SK-N-SH (cell line): ENCODE measurements around the gene PDLIM4.

Source experiments
- FOXJ3 ChIP-seq: sonication (generic); formaldehyde crosslinking; IDR thresholded peaks from 2 replicates; pipeline ENCODE4 v1.5.1; 2020; ENCODE audit warnings: mild to moderate bottlenecking, missing genetic modification reagents
- GABPA ChIP-seq: IDR thresholded peaks from 2 replicates; pipeline ENCODE4 v1.4.0; 2012; ENCODE audit warnings: low read depth, mild to moderate bottlenecking
- NRF1 ChIP-seq: IDR thresholded peaks from 2 replicates; pipeline ENCODE4 v1.6.1; 2012; ENCODE audit warnings: low read depth, mild to moderate bottlenecking, low read length
- POLR2AphosphoS5 ChIP-seq: IDR thresholded peaks from 2 replicates; pipeline ENCODE4 v1.6.1; 2012; ENCODE audit warnings: low read depth, low read length
- RAD21 ChIP-seq: IDR thresholded peaks from 2 replicates; pipeline ENCODE4 v1.6.1; 2012; ENCODE audit warnings: mild to moderate bottlenecking, low read length
- SIN3A ChIP-seq: IDR thresholded peaks from 2 replicates; pipeline ENCODE4 v1.6.1; 2012; ENCODE audit warnings: low read depth, mild to moderate bottlenecking, low read length, moderate library complexity, borderline replicate concordance
- YY1 ChIP-seq: IDR thresholded peaks from 2 replicates; pipeline ENCODE4 v1.4.0; 2012; ENCODE audit warnings: low read depth, mild to moderate bottlenecking
- TF ChIP-seq, protein P1 (sequence below): fragments of 200-600 bp; sonication (generic); IDR thresholded peaks from 2 replicates; pipeline ENCODE4 v1.6.1; 2017; ENCODE audit warnings: antibody characterized with exemption, mild to moderate bottlenecking, moderate library complexity
- TF ChIP-seq, protein P2 (sequence below): IDR thresholded peaks from 2 replicates; pipeline ENCODE4 v1.4.0; 2012; ENCODE audit warnings: low read depth
- TF ChIP-seq, protein P3 (sequence below): IDR thresholded peaks from 2 replicates; pipeline ENCODE4 v1.6.1; 2012; ENCODE audit warnings: mild to moderate bottlenecking, low read depth, low read length, moderate library complexity

DNA sequence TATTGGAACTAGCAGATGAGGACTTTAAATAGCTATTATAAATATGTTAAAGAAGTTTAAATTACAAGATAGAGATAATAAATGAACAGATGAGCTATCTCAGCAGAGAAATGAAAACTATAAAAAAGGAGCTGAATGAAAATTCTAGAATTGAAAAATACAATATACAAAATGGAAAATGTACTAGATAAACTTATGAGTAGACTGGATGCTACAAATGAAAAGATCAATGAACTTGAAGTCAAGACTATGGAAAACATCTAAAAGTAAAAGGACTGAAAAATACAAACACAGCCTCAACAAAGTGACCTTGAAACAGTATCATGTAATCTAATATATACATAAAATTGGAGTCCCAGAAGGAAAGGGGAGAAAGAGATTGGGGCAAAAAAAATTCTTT lies 10.7 kb upstream of the PDLIM4 start:
- TF ChIP-seq, protein P1, sequence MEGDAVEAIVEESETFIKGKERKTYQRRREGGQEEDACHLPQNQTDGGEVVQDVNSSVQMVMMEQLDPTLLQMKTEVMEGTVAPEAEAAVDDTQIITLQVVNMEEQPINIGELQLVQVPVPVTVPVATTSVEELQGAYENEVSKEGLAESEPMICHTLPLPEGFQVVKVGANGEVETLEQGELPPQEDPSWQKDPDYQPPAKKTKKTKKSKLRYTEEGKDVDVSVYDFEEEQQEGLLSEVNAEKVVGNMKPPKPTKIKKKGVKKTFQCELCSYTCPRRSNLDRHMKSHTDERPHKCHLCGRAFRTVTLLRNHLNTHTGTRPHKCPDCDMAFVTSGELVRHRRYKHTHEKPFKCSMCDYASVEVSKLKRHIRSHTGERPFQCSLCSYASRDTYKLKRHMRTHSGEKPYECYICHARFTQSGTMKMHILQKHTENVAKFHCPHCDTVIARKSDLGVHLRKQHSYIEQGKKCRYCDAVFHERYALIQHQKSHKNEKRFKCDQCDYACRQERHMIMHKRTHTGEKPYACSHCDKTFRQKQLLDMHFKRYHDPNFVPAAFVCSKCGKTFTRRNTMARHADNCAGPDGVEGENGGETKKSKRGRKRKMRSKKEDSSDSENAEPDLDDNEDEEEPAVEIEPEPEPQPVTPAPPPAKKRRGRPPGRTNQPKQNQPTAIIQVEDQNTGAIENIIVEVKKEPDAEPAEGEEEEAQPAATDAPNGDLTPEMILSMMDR, result no peak
- TF ChIP-seq NRF1 (no peak), POLR2AphosphoS5 (no peak), YY1 (no peak), GABPA (no peak), FOXJ3 (CRISPR knock-in tag) (no peak), SIN3A (no peak), RAD21 (no peak)
- TF ChIP-seq, protein P2, sequence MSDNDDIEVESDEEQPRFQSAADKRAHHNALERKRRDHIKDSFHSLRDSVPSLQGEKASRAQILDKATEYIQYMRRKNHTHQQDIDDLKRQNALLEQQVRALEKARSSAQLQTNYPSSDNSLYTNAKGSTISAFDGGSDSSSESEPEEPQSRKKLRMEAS, result no peak
- TF ChIP-seq, protein P3, sequence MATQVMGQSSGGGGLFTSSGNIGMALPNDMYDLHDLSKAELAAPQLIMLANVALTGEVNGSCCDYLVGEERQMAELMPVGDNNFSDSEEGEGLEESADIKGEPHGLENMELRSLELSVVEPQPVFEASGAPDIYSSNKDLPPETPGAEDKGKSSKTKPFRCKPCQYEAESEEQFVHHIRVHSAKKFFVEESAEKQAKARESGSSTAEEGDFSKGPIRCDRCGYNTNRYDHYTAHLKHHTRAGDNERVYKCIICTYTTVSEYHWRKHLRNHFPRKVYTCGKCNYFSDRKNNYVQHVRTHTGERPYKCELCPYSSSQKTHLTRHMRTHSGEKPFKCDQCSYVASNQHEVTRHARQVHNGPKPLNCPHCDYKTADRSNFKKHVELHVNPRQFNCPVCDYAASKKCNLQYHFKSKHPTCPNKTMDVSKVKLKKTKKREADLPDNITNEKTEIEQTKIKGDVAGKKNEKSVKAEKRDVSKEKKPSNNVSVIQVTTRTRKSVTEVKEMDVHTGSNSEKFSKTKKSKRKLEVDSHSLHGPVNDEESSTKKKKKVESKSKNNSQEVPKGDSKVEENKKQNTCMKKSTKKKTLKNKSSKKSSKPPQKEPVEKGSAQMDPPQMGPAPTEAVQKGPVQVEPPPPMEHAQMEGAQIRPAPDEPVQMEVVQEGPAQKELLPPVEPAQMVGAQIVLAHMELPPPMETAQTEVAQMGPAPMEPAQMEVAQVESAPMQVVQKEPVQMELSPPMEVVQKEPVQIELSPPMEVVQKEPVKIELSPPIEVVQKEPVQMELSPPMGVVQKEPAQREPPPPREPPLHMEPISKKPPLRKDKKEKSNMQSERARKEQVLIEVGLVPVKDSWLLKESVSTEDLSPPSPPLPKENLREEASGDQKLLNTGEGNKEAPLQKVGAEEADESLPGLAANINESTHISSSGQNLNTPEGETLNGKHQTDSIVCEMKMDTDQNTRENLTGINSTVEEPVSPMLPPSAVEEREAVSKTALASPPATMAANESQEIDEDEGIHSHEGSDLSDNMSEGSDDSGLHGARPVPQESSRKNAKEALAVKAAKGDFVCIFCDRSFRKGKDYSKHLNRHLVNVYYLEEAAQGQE, result no peak
